Nephron (organoid): ENCODE measurements around the gene SCAF1.

Experiments
- H3K27ac Mint-ChIP-seq, 3 experiments: 2 replicates each; pipeline ENCODE4 v1.8.0; 2020; ENCODE audit warnings: mixed read lengths in 3 of 3, mild to moderate bottlenecking in 2 of 3, moderate library complexity in 1 of 3
- H3K27me3 Mint-ChIP-seq: 2 replicates; pipeline ENCODE4 v1.8.0; 2021; ENCODE audit warnings: low read depth, mild to moderate bottlenecking, moderate library complexity, mixed read lengths
- H3K36me3 Mint-ChIP-seq: 2 replicates; pipeline ENCODE4 v1.8.0; 2020; ENCODE audit warnings: low read depth, mixed read lengths
- H3K4me1 Mint-ChIP-seq: 2 replicates; pipeline ENCODE4 v1.8.0; 2020; ENCODE audit warnings: mixed read lengths
- H3K4me3 Mint-ChIP-seq, 3 experiments: 2 replicates each; pipeline ENCODE4 v1.8.0; 2020; ENCODE audit warnings: mild to moderate bottlenecking in 3 of 3, mixed read lengths in 3 of 3, moderate library complexity in 2 of 3
- H3K9me3 Mint-ChIP-seq: 2 replicates; pipeline ENCODE4 v1.8.0; 2020; ENCODE audit warnings: mixed read lengths
- TF ChIP-seq, protein P1 (sequence below), 3 experiments: fragments of 200-600 bp; sonication (generic); IDR thresholded peaks; one replicate each; pipeline ENCODE4 v1.5.0; 2021; ENCODE audit warnings: antibody characterized with exemption in 3 of 3; ENCODE audit not compliant: unreplicated experiment in 3 of 3

Gene SCAF1

DNA sequence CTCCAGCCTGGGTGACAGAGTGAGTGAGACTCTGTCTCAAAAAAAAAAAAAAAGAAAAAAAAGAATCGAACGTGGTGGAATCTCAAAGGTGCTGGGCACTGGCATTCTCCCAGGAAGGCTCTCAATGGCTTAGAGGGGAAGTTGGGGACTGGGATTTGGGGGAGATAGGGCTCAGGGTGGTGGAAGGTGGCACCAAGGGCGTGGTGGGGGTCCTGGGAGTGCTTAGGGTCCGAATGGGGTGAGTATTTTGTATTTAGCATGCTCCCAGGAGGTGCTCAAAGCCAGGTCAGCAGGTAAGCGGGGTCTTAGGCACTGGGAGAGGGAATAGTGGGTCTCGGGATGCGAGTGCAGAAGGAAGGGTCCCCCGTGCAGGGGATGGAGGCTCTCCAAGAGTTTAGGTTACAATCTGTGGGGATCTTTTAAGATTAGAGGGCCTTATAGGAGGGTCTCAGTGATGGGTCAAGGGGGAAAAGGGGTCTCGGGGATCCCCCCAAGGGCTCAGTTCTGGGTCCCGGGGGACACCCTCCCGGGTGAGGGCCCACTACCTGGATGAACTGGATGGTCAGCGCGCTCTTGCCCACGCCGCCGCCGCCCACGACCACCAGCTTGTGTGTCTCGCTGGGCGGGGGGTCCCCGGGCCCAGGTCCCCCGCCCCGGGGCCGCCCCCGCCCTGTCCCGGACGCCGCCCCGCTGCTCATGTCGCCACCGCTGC is 2.5 kb upstream of the SCAF1 start:
- Mint-ChIP-seq H3K4me3 (peak overlapping the region; percentile 92 to 97 (median 94)), H3K27ac (peak overlapping the region; percentile 100), H3K9me3 (no peaks in the 10 kb centered on the region), H3K36me3 (peaks cover 8% of the 10 kb centered on the region), H3K4me1 (peaks cover 67% of the 10 kb centered on the region), H3K27me3 (peaks cover 14% of the 10 kb centered on the region)
- TF ChIP-seq, protein P1, sequence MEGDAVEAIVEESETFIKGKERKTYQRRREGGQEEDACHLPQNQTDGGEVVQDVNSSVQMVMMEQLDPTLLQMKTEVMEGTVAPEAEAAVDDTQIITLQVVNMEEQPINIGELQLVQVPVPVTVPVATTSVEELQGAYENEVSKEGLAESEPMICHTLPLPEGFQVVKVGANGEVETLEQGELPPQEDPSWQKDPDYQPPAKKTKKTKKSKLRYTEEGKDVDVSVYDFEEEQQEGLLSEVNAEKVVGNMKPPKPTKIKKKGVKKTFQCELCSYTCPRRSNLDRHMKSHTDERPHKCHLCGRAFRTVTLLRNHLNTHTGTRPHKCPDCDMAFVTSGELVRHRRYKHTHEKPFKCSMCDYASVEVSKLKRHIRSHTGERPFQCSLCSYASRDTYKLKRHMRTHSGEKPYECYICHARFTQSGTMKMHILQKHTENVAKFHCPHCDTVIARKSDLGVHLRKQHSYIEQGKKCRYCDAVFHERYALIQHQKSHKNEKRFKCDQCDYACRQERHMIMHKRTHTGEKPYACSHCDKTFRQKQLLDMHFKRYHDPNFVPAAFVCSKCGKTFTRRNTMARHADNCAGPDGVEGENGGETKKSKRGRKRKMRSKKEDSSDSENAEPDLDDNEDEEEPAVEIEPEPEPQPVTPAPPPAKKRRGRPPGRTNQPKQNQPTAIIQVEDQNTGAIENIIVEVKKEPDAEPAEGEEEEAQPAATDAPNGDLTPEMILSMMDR (IDR thresholded peaks at IDR 0.05; ENCODE audit: unreplicated experiment in 3 of 3): no peak

DNA sequence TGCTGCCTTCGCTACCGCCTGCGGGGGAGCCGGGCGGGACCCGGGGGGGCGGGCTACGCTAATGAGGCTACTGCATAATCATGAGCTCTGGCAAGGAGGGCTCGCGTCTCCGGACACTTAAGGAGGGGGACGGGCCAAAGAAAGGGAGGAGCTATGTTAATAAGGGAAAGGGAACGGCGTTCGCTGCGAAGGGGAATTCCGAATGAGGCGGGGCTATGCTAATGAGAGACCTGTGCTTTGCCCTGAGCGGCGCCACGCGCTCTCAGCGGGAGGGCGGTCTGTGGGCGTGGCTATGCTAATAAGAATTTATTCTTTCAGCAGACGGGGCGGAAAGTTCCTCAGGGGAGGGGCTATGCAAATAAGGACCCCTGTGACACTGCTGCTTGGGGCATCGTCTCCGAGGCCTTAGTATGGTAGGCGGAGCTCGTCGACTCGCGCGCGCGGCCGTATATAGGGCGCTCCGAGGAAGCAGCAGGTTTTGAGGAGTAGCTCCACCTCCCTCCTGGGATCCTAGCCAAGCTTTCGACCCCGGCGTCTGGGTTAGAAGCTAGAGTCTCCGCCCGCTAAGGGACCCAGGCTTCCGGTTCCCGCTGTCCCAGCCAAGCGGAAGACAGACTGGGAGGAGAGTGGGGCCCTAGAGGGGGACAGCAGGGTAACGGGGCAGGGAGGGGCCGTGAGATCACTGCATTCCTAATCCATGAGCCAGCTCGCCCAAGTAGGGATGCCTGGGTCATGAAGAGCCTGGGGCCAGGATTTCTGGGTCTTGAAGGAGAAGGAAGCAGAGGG is 1.7 kb upstream of the SCAF1 start, which contains the start of gene RRAS:
TSS of gene RRAS (minus strand) at position 31 of the 786 bp plus-strand sequence. CDS start 45 bp downstream, outside the sequence.
- Mint-ChIP-seq H3K4me1 (peaks cover 64% of the 10 kb centered on the region), H3K4me3 (peak within 1 kb of the TSS; percentile 92 to 97 (median 94)), H3K27me3 (peaks cover 10% of the 10 kb centered on the region), H3K27ac (peak within 1 kb of the TSS; percentile 100), H3K36me3 (peaks cover 9% of the 10 kb centered on the region), H3K9me3 (no peaks in the 10 kb centered on the region)
- TF ChIP-seq, protein P1 (IDR thresholded peaks at IDR 0.05; ENCODE audit: unreplicated experiment in 3 of 3): no peak

DNA sequence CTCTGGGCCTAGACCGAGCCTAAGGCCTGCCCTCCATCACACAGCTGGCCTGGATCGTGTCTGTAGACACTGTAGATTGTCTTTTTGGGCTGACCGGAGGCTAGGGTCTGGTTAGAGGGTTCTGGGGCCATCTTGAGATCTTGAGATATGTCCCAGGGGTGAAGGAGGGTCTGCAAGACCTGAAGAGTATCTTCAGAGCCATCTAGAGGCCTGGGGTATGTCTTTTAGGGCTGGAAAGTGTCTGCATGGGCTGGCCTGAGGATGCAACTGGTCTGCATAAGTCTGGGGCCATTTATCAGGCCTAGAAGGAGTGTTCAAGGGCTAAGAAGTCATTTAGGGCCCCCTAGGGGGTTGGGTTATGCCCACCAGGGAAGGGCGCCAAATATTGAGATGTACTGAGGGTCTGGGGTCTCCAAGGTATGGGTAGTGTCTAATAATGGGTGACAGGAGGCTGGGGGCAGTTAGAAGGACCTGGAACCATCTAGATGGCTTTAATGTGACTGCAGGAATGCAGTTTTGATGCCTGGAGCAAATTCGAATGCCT is 555 bp downstream of the SCAF1 start:
- Mint-ChIP-seq H3K36me3 (peaks cover 19% of the 10 kb centered on the region), H3K27me3 (peaks cover 3% of the 10 kb centered on the region), H3K4me3 (peak overlapping the region; percentile 92 to 97 (median 94)), H3K27ac (peak overlapping the region; percentile 99 to 100 (median 100)), H3K4me1 (peaks cover 58% of the 10 kb centered on the region), H3K9me3 (no peaks in the 10 kb centered on the region)
- TF ChIP-seq, protein P1 (IDR thresholded peaks at IDR 0.05; ENCODE audit: unreplicated experiment in 3 of 3): no peak

DNA sequence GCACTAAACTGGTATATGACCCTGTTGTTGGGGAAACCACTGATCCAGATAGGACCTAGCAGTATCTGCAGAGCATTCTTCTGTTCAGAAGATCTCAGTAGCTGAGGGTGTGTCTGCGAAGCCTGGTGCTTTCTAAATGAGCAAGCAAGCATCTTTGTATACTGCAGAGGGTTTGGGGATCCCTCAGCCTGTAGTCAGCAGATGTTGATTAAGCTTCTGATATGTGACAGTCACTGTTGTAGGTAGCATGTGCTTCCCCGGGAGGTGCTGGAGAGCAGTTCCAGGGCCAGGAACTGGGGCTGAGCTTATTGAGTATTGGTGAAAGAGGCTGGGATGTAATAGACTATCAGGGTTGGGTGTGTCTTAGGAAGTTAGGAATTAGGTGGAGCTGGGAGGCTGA is 1.5 kb downstream of the SCAF1 start:
- Mint-ChIP-seq H3K36me3 (peaks cover 19% of the 10 kb centered on the region), H3K27me3 (no peaks in the 10 kb centered on the region), H3K4me3 (peak overlapping the region; percentile 92 to 97 (median 94)), H3K9me3 (no peaks in the 10 kb centered on the region), H3K4me1 (peaks cover 50% of the 10 kb centered on the region), H3K27ac (peak overlapping the region; percentile 2 to 100 (median 99))
- TF ChIP-seq, protein P1 (IDR thresholded peaks at IDR 0.05; ENCODE audit: unreplicated experiment in 3 of 3): no peak

DNA sequence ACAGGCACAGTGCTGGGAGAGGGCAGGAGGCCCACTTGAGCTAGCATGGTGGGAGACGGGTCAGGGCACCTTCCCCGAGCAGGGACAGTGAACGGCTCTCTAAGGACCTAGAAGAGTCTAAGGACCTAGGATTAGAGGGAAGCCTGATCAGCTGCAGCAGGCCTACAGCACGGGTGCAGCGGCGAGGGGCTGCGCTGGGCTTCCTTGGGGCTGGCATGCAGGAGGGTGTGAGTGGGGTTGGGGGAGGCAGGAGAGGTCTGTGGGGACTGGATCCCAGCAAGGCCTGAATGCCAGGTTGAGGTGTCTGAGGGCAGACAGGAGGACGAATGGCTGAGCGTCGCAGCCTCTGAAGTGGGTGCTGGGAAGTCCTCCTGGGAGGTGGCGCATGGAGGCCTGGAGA is 3.6 kb downstream of the SCAF1 start:
- Mint-ChIP-seq H3K36me3 (peaks cover 32% of the 10 kb centered on the region), H3K4me3 (peak overlapping the region in 1 of 3 experiments; percentile 40), H3K27ac (no peak overlapping the region), H3K9me3 (no peaks in the 10 kb centered on the region), H3K27me3 (no peaks in the 10 kb centered on the region), H3K4me1 (peaks cover 36% of the 10 kb centered on the region)
- TF ChIP-seq, protein P1 (IDR thresholded peaks at IDR 0.05; ENCODE audit: unreplicated experiment in 3 of 3): no peak
